ENCODE measurements around the gene PLEKHA7.

DNA sequence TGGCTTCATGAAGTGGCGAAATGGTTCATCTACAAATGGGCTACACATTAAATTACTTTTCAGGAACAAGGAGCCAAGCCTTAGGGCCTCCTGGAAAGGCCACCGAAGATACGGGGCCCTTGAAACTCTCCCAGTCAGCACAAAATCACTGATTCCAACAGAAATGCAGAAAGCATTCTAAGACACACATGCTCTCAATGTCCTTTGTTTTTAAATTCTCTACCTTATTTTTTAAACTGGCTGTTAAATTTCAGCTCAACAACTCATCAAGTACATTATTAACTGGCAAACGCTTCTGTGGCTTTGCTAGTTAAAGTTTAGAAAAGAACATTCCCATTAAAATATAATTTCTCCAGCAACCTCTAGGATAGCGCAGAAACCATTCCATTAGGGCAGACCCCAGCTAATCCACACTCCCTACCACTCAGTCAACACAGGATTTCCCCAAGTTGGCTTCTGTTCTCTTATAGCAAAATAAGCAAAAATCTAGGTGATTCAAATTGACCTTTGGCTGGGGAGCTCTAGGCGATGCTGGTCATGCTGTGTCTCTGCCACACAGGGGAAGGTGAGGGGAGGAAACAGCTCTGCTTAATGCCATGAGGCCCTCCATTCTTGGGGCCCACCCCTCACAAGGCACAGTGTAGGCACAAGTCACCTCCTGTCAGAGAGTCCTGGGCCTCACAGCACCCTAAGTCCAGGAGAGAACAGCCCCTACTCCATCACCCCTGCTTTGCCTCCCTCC, 47.1 kb downstream of the PLEKHA7 start:
- TF ChIP-seq POLR2A (IDR thresholded peaks at IDR 0.05) = no peak
- TF ChIP-seq, protein P1, sequence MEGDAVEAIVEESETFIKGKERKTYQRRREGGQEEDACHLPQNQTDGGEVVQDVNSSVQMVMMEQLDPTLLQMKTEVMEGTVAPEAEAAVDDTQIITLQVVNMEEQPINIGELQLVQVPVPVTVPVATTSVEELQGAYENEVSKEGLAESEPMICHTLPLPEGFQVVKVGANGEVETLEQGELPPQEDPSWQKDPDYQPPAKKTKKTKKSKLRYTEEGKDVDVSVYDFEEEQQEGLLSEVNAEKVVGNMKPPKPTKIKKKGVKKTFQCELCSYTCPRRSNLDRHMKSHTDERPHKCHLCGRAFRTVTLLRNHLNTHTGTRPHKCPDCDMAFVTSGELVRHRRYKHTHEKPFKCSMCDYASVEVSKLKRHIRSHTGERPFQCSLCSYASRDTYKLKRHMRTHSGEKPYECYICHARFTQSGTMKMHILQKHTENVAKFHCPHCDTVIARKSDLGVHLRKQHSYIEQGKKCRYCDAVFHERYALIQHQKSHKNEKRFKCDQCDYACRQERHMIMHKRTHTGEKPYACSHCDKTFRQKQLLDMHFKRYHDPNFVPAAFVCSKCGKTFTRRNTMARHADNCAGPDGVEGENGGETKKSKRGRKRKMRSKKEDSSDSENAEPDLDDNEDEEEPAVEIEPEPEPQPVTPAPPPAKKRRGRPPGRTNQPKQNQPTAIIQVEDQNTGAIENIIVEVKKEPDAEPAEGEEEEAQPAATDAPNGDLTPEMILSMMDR (IDR thresholded peaks at IDR 0.05) = no peak

Data from vagina (tissue), 2 donors.